GM19035 (cell line): ENCODE results near the gene PIPOX.

Source experiments
- ATAC-seq: cut with Tn5 transposase; IDR thresholded peaks from one replicate; pipeline ENCODE4 v1.9.1; 2021; ENCODE audit not compliant: unreplicated experiment

The PIPOX gene

DNA sequence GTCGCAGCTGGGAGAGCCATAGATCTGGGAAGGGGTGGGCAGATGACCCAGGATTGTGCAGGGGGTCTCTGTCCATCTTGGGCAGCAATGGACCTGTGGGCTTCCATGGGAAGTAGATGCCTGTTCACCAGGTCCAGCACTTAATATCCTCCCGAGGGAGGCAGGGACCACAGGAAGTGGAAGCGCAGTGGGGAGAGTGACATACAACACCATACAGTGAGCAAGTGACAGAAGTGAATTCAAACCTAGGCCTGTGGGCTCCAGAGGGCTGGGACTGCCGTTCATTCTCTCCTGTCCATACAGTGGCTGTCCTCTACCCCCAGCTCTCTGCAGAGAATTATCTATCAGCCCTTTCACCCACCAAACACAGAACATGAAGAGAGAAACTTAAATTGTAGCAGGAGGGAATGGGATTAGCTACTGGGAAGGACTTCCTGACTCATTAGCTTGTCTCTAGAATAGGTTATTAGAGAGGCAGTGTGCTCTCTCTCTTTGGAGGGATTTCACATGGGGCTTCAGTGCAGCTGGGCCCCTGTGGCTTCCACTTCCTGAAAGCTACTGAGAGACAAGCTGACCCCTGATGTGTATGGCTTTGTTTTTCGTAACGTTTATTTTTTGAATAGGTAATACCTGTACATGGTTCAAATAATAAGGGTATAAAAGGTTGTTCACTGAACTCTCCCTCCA, 24.0 kb upstream of the PIPOX start:
- ATAC-seq = no peak

DNA sequence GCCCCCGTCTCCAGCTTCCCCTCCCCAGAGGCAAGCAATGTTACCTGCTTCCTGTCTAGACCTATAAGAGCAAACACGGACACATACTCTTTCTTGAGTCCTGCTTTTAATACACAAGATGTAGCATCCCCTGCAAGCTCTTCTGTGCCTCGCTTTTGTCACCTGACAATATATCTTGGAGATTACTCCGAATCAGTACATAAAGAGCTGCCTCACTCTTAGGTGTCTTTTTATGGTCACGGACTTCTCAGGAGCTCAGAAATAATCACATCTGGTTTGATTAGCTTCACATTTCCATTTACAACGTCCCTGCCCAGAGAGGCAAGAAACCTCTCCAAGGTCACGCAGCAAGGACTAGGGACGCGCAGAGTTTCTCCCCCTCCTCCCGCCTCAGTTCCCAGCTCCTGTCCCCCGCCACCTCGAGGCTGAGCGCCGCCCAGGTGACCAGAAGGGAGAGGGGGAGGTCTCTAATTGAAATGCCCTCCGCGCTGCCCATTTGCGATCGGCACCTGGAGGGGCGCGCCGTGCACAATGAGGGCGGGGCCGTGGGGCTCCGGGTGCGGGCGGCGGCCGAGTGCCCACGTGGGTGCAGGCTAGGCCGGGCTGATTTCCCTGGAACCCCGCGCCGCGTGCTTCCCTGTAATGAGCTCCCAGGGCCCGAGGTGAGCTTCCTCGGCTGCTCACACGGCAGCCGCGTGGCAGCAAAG, 23.3 kb upstream of the PIPOX start:
- ATAC-seq = no peak

DNA sequence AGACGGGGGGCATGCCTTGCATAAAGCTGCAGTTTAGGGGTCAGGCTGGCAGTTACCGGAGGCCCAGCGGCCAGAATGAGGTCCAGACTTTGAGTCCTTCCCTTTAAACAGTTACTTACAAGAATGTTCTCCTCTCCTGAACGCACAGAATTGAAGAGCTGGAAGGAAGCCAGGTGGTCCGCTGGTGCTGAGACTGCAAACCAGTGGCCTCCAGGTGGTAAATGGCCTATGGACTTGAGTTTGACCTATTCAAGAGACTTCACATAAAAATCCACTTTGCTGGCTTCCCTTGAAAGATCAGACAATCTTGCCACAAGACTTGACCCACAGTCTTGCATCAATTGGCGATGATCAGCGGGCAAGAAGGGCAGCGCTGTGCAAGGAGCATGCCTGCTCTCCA, 22.4 kb upstream of the PIPOX start:
- ATAC-seq = no peak

DNA sequence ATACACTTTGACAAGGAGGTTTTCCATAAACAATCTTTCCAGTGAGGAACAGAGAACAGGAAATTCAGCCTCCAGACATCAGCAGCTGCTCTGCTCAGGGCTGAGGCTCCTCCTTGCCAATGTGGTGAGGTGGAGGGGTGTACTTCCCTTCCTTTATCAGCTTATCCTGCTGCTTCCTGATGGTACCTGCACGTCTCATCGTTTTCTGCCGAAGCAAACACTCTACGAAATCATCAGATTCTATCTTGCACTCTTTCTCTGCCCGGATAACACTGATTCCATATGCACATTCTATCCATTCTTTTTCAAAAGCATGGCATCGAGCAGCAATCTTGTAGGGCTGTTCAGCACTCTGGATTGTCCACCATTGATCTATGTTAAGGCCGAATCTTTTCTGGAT, 21.7 kb upstream of the PIPOX start:
- no peak for ATAC-seq

- ATAC-seq = no peak
Observed at GRCh38 chr17:29022074-29022473, 20.9 kb upstream of the PIPOX start.

- ATAC-seq = no peak
Observed at GRCh38 chr17:29024316-29024952, 18.5 kb upstream of the PIPOX start.

GRCh38 chr17:29031488-29031887, 11.5 kb upstream of the PIPOX start:
- ATAC-seq = no peak

DNA sequence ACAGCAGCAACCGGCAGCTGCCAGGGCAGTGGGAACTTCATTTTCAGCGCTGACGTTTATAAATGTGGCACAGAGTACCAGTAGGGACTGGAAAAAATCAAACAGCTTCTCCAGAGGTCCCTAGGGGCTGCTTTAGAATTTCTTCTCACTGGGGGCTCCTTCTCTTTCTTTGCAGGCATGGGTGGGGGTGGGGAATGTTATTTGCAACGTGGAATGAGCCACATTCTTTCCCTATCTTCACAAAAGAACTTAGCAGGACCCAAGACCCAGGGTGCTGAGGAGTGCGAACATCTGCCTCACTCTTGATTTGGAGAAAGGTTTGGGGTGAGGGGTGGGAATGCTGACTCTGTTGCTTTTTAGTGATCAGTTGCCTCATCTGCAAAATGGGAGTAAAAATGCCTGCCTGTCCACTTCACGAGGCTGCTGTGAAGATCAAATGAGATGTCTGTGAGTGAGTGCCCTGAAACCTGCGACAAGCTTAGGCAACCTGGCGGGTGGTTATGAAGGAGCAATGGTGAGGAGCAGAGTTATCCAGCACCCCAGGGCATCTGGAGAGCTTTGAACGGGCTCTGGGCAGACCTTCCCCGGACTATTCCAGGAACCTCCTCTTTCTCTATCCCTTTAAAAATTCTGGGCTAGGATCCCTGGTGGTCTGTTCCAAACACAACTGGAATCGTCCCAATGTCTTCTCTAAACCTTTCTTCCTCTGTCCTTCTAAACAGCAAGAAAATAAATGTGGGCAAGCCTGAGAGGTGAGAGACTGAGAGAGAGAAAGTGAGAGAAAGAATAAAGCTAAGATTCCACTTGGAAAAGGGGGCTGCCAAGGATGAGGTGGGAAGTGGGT, 10.7 kb upstream of the PIPOX start:
- no peak for ATAC-seq

DNA sequence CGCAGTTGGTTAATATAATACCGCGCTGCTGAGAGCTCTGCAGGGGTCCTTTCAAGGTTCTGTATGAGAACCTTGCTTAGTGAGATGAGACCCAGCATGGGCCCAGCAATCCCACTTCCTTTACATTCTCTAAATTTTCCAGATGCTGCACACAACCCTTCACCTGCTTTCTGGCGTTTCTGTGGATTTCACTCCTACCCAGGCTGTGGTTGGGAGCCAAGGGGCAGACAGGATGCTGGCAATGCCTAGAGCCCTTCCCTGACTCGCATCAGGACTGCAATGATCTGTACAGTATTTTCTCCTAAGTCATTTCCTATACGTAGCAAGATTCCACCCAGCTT, 10.1 kb upstream of the PIPOX start:
- ATAC-seq = no peak

GRCh38 chr17:29034510-29034909, 8.4 kb upstream of the PIPOX start:
- ATAC-seq = no peak

DNA sequence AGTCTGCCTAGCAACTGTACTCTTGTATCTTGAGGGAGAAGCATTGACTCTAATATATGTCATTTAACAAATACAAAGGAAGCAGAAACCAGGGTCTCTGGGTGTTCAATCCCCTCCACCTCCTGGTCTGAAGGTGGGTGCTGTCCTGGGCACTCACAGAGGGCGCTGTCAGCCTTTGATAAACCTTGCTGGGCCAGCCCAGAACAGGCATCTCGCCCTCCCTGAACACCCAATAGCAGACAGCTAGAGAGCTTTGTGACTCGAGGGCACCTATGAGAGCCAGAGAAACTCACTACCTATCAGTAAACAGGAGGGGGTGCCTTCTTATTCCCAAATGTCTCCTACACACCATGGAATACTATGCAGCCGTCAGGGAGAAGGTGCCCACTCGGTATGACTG, 6.4 kb upstream of the PIPOX start:
- ATAC-seq = no peak

DNA sequence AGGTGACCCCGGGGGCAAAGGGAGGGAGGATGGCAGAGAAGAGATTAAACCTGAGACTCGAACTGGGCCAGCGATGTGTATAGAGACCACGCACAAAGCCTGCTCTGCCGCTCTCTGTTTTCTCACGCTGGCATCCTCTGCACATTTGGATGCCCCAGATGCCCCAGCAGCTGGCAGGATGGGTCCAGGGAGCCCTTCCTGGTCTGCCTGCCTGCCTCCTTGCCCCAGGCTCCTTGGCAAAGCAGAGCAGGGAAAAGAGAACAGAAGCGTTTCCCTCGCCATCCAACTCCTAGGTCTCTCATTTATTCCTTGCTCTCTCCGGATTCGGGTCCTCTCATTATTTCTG, 5.2 kb upstream of the PIPOX start:
- ATAC-seq = no peak

DNA sequence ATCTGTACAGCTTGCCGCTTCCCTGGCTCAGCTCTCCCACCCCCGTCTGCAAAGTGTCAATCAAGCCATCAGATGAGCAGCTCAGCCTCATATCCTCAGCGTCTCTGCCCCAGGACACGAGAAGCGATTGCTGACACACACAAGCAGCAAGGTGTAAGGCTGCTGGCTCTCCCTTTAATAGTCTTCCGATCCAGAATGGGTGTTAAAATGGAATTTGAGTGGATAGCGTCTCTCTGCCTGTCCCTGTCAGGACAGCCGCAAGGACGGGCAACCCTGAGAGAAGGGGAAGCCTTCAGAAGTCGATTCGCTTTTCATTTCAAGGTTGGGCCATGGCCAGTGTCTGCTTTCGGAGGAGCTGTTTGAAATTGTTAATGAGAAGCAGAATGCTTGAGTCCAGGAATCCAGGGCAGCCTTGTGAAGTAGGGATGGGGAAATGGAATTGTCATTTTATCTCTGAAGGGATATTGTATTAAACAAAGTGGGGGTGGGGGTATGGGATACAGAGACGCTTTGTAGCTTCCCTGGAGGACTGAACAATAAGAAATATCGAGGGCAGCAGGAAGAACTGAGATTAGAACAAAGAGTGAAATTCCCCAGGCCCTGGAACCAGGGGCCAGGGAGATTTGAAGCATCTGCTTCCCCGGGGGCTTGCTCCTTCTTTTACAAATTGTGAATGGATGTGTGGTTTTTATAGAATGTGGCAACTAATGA, 4.7 kb upstream of the PIPOX start:
- no peak for ATAC-seq

GRCh38 chr17:29039764-29040598, 3.0 kb upstream of the PIPOX start:
- no peak for ATAC-seq

DNA sequence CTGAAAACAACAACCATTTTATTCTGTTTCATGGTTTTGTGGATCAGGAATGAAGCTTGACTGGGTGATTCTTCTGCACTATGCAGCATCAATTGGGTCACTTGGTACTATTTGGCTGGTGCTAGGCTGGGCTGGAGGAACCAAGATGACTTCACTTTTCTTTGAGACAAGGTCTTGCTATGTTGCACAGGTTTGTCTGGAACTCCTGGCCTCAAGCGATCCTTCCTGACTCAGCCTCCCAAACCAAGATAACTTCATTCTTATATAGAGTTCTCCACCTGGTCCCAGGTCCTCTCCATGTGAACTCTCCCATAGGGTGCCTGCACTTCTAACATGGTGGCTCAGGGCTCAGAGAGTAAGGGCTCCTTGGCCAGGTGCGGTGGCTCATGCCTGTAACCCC, 1.9 kb upstream of the PIPOX start:
- ATAC-seq = no peak

DNA sequence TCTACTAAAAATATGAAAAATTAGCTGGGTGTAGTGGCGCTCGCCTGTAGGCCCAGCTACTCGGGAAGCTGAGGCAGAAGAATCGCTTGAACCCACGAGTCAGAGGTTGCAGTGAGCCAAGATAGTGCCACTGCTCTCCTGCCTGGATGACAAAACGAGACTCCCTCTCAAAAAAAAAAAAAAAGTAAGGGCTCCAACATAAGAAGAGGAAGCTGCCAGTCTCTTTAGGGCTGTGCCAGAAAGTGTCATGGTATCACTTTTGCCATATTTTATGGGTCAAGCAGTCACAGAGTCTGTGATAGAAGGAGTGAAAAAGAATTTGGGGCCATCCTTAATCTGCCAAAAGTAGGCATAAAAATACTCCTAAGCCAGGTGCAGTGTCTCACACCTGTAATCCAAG, 1.4 kb upstream of the PIPOX start:
- no peak for ATAC-seq

- ATAC-seq = no peak
Observed at GRCh38 chr17:29042026-29042678, 789 bp upstream of the PIPOX start.

- ATAC-seq = no peak
Observed at GRCh38 chr17:29043539-29044145, 701 bp downstream of the PIPOX start.

GRCh38 chr17:29045026-29045425, 2.1 kb downstream of the PIPOX start:
- no peak for ATAC-seq
